Thyroid gland (tissue), 4 donors: Measurements from ENCODE around the gene CD82.

Source experiments
- POLR2A ChIP-seq, 2 donors: fragments of 450-650 bp; IDR thresholded peaks; one replicate each; pipeline ENCODE4 v1.6.1; 2017; ENCODE audit warnings: antibody characterized with exemption in 2 of 2, mild to moderate bottlenecking in 2 of 2, moderate library complexity in 1 of 2
- TF ChIP-seq, protein P1 (sequence below), 6 experiments: fragments of 200-600 bp in 3 of 6; fragments of 450-650 bp in 3 of 6; sonication (generic) in 3 of 6; IDR thresholded peaks; one replicate each; pipeline ENCODE4 v1.5.1; 2016 to 2019; ENCODE audit warnings: antibody characterized with exemption in 6 of 6, mild to moderate bottlenecking in 2 of 6, inconsistent platforms in 1 of 6, moderate library complexity in 1 of 6

DNA sequence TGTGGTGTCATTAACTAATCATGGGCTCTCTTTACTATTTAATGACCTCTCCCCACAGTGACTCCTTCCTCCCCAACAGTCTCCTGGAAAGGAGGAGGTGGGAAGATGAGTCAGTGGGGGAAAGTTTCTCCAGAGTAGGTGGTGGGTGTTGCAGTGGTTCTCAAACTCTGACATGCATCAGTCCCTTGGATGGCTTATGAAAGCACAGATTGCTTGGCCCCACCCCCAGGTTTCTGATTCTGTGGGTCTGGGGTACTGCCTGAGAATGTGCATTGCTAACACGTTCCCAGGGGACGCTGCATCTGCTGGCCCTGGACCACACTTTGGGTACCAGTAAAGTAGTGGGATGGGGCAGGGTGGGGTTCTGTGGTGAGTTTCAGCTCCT, 9.8 kb downstream of the CD82 start:
- TF ChIP-seq, protein P1, sequence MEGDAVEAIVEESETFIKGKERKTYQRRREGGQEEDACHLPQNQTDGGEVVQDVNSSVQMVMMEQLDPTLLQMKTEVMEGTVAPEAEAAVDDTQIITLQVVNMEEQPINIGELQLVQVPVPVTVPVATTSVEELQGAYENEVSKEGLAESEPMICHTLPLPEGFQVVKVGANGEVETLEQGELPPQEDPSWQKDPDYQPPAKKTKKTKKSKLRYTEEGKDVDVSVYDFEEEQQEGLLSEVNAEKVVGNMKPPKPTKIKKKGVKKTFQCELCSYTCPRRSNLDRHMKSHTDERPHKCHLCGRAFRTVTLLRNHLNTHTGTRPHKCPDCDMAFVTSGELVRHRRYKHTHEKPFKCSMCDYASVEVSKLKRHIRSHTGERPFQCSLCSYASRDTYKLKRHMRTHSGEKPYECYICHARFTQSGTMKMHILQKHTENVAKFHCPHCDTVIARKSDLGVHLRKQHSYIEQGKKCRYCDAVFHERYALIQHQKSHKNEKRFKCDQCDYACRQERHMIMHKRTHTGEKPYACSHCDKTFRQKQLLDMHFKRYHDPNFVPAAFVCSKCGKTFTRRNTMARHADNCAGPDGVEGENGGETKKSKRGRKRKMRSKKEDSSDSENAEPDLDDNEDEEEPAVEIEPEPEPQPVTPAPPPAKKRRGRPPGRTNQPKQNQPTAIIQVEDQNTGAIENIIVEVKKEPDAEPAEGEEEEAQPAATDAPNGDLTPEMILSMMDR (IDR thresholded peaks at IDR 0.05), result no peak
- TF ChIP-seq POLR2A (IDR thresholded peaks at IDR 0.05), result no peak
